HepG2 (cell line): ENCODE measurements around the gene LRRC3C. TPM values are rescaled to one million over a fixed set of nuclear protein-coding genes. Genes with fewer than 3 reads are reported as not detected.

Source experiments
- CENPX ChIP-seq: sonication (generic); formaldehyde crosslinking; IDR thresholded peaks from 2 replicates; pipeline ENCODE4 v1.9.0; 2021; ENCODE audit warnings: mild to moderate bottlenecking, missing genetic modification reagents, moderate library complexity
- EP300 ChIP-seq, 3 experiments: sonication (generic) in 1 of 3; formaldehyde crosslinking in 1 of 3; IDR thresholded peaks; 2 replicates each; pipeline versions ENCODE4 v1.5.1 to v1.6.1; 2011 to 2020; ENCODE audit warnings: low read depth in 2 of 3, low read length in 2 of 3, borderline replicate concordance in 1 of 3, improper control_type of control experiment in 1 of 3, mild to moderate bottlenecking in 1 of 3, missing genetic modification reagents in 1 of 3, moderate library complexity in 1 of 3
- HBP1 ChIP-seq: IDR thresholded peaks from 2 replicates; pipeline ENCODE4 v1.6.1; 2016; ENCODE audit warnings: low read depth, control low read depth
- KDM3A ChIP-seq: IDR thresholded peaks from 2 replicates; pipeline ENCODE4 v1.6.1; 2018; ENCODE audit warnings: low read depth, missing compliant biosample characterization
- MYPOP ChIP-seq: sonication (generic); formaldehyde crosslinking; IDR thresholded peaks from 2 replicates; pipeline ENCODE4 v1.8.1; 2023; ENCODE audit warnings: mild to moderate bottlenecking, moderate library complexity, missing genetic modification reagents
- NRL ChIP-seq: sonication (generic); formaldehyde crosslinking; IDR thresholded peaks from 2 replicates; pipeline ENCODE4 v1.5.0; 2020; ENCODE audit warnings: missing genetic modification reagents, mild to moderate bottlenecking, moderate library complexity, borderline replicate concordance
- PATZ1 ChIP-seq: sonication (generic); formaldehyde crosslinking; IDR thresholded peaks from 2 replicates; pipeline ENCODE4 v1.4.0; 2020; ENCODE audit warnings: missing genetic modification reagents
- RARG ChIP-seq: sonication (generic); formaldehyde crosslinking; IDR thresholded peaks from 2 replicates; pipeline ENCODE4 v1.4.0; 2020; ENCODE audit warnings: low read depth, mild to moderate bottlenecking, missing genetic modification reagents
- RFXANK ChIP-seq: IDR thresholded peaks from 2 replicates; pipeline ENCODE4 v1.6.1; 2016
- SMAD1 ChIP-seq: sonication (generic); formaldehyde crosslinking; IDR thresholded peaks from 2 replicates; pipeline ENCODE4 v1.4.0; 2020; ENCODE audit warnings: missing genetic modification reagents, low read depth, mild to moderate bottlenecking, borderline replicate concordance
- TEAD2 ChIP-seq: sonication (generic); formaldehyde crosslinking; IDR thresholded peaks from 2 replicates; pipeline ENCODE4 v1.9.0; 2021; ENCODE audit warnings: missing genetic modification reagents
- THAP8 ChIP-seq: sonication (generic); formaldehyde crosslinking; IDR thresholded peaks from 2 replicates; pipeline ENCODE4 v1.5.1; 2020; ENCODE audit warnings: missing genetic modification reagents, mild to moderate bottlenecking, borderline replicate concordance
- ZBED4 ChIP-seq: sonication (generic); formaldehyde crosslinking; IDR thresholded peaks from 2 replicates; pipeline ENCODE4 v1.4.0; 2020; ENCODE audit warnings: missing genetic modification reagents, borderline replicate concordance
- ZNF510 ChIP-seq: sonication (generic); formaldehyde crosslinking; IDR thresholded peaks from 2 replicates; pipeline ENCODE4 v1.4.0; 2020; ENCODE audit warnings: low read depth, mild to moderate bottlenecking, missing genetic modification reagents
- ZNF547 ChIP-seq: sonication (generic); formaldehyde crosslinking; IDR thresholded peaks from 2 replicates; pipeline ENCODE4 v1.5.1; 2020; ENCODE audit warnings: mild to moderate bottlenecking, missing genetic modification reagents
- ZNF724P ChIP-seq: sonication (generic); formaldehyde crosslinking; IDR thresholded peaks from 2 replicates; pipeline ENCODE4 v1.8.0; 2022; ENCODE audit warnings: missing genetic modification reagents, borderline replicate concordance
- ZNF746 ChIP-seq: sonication (generic); formaldehyde crosslinking; IDR thresholded peaks from 2 replicates; pipeline ENCODE4 v1.8.0; 2022; ENCODE audit warnings: mild to moderate bottlenecking, missing genetic modification reagents
- ZSCAN25 ChIP-seq: sonication (generic); formaldehyde crosslinking; IDR thresholded peaks from 2 replicates; pipeline ENCODE4 v1.8.0; 2022; ENCODE audit warnings: mild to moderate bottlenecking, missing genetic modification reagents
- polyA plus RNA-seq, 8 experiments: library from polyadenylated mRNA; depleted of rRNA in 3 of 8; stranded (reverse) in 7 of 8; unstranded in 1 of 8; fragments of >200 nt; fragmentation: Illumina TruSeq in 4 of 8; extraction: Trizol in 4 of 8; gene quantifications; 2 replicates each; pipeline versions ENCODE4 v1.2.1 to v1.2.3, GENCODE V29; 2011 to 2016; ENCODE audit warnings: low read depth in 4 of 8, missing spikeins in 1 of 8, mixed read lengths in 1 of 8; ENCODE audit not compliant: insufficient read depth in 1 of 8
- total RNA-seq, 5 experiments: library from RNA; depleted of rRNA; stranded (reverse); fragments of >200 nt; fragmentation: Illumina TruSeq; extraction: Trizol; gene quantifications; 2 replicates each; pipeline ENCODE4 v1.2.3, GENCODE V29; 2016; ENCODE audit warnings: low read depth in 1 of 5

Gene LRRC3C
- total and polyA plus RNA-seq, 2 of the 13 experiments (the other 11 are each of a cell fraction or from before 2014, with no cell fraction given) = 0.17 TPM; not detected in 1

GRCh38 chr17:39926588-39927100, 888 bp upstream of the LRRC3C start (continued):
- TF ChIP-seq SMAD1 (CRISPR knock-in tag) (0 out of 2 replicates have a peak, but pooled peaks have one; percentile 20), MYPOP (CRISPR knock-in tag) (0 out of 2 replicates have a peak, but pooled peaks have one; percentile 48), ZNF510 (no peak), KDM3A (CRISPR knock-in tag) (peak; percentile 22; the same call in 1 of the 2 replicates), ZNF547 (CRISPR knock-in tag) (peak; percentile 19; the same call in 1 of the 2 replicates), NRL (CRISPR knock-in tag) (peak; percentile 57; the same call in 1 of the 2 replicates), HBP1 (CRISPR knock-in tag) (peak; percentile 62; the same call in 1 of the 2 replicates), THAP8 (CRISPR knock-in tag) (no peak), PATZ1 (CRISPR knock-in tag) (peak; percentile 90), EP300 (IDR thresholded peaks at IDR 0.05; ENCODE audit: low read depth in 2 of 2, low read length in 2 of 2) (peak in 1 of 2 experiments; percentile 33; a peak in 1 of 4 replicates), EP300 (CRISPR knock-in tag; IDR thresholded peaks at IDR 0.05; ENCODE audit: borderline replicate concordance) (no peak), ZSCAN25 (CRISPR knock-in tag) (peak; percentile 48; the same call in 1 of the 2 replicates), ZNF746 (CRISPR knock-in tag) (peak; percentile 63; the same call in 1 of the 2 replicates), CENPX (CRISPR knock-in tag) (no peak), TEAD2 (CRISPR knock-in tag) (no peak), RARG (CRISPR knock-in tag) (no peak), ZBED4 (peak; percentile 70; the same call in 1 of the 2 replicates), RFXANK (CRISPR knock-in tag) (0 out of 2 replicates have a peak, but pooled peaks have one; percentile 29), ZNF724P (CRISPR knock-in tag) (0 out of 2 replicates have a peak, but pooled peaks have one; percentile 53)
